Neural cell (in vitro differentiated cells): Measurements from ENCODE around the gene RGS19. TPM values are rescaled to one million over a fixed set of nuclear protein-coding genes. Genes with fewer than 3 reads are reported as not detected.

Experiments
- H2AFZ ChIP-seq: fragments of 200-600, 300-800 bp; sonication (generic), shearing (Covaris generic); 2 replicates; pipeline ENCODE4 v1.6.0; 2014; ENCODE audit warnings: low read depth, mild to moderate bottlenecking, antibody characterized with exemption, low read length, moderate library complexity
- H3F3A ChIP-seq: fragments of 200-600 bp; shearing (Covaris generic); 2 replicates; pipeline ENCODE4 v1.6.1; 2016; ENCODE audit warnings: mild to moderate bottlenecking, moderate library complexity, mixed read lengths, antibody characterized with exemption, low read length; ENCODE audit not compliant: insufficient read depth, poor library complexity, severe bottlenecking
- H3K27ac ChIP-seq: fragments of 200-600, 300-800 bp; sonication (generic), shearing (Covaris generic); 2 replicates; pipeline ENCODE4 v1.5.1; 2014; ENCODE audit warnings: mild to moderate bottlenecking, low read length, moderate library complexity
- H3K27me3 ChIP-seq: fragments of 300-800, 200-600 bp; sonication (generic), shearing (Covaris generic); 2 replicates; pipeline ENCODE4 v1.6.0; 2014; ENCODE audit warnings: mild to moderate bottlenecking, low read depth, low read length, moderate library complexity; ENCODE audit not compliant: insufficient read depth
- H3K36me3 ChIP-seq: fragments of 300-800, 200-600 bp; sonication (generic), shearing (Covaris generic); 2 replicates; pipeline ENCODE4 v1.5.1; 2014; ENCODE audit warnings: mild to moderate bottlenecking, antibody characterized with exemption, low read length, moderate library complexity; ENCODE audit not compliant: insufficient read depth
- H3K4me2 ChIP-seq: fragments of 300-800, 200-600 bp; sonication (generic), shearing (Covaris generic); 2 replicates; pipeline ENCODE4 v1.6.0; 2014; ENCODE audit warnings: mild to moderate bottlenecking, low read length
- H3K4me3 ChIP-seq: fragments of 300-800, 200-600 bp; sonication (generic), shearing (Covaris generic); 2 replicates; pipeline ENCODE4 v1.5.1; 2014; ENCODE audit warnings: mild to moderate bottlenecking, low read length, moderate library complexity
- H3K79me2 ChIP-seq: fragments of 200-600 bp; shearing (Covaris generic); replicated peaks from 2 replicates; pipeline ENCODE4 v1.6.0; 2014; ENCODE audit warnings: mild to moderate bottlenecking, low read length, moderate library complexity; ENCODE audit not compliant: insufficient read depth
- H3K9ac ChIP-seq: fragments of 300-800, 200-600 bp; sonication (generic), shearing (Covaris generic); 2 replicates; pipeline ENCODE4 v1.6.1; 2016; ENCODE audit warnings: mild to moderate bottlenecking, low read length, mixed read lengths
- H3K9me2 ChIP-seq: fragments of 200-600 bp; shearing (Covaris generic); 2 replicates; pipeline ENCODE4 v1.6.1; 2016; ENCODE audit warnings: mild to moderate bottlenecking, low read length, mixed read lengths; ENCODE audit not compliant: insufficient read depth
- H3K9me3 ChIP-seq: fragments of 200-600, 300-800 bp; sonication (generic), shearing (Covaris generic); 2 replicates; pipeline ENCODE4 v1.6.1; 2016; ENCODE audit warnings: mild to moderate bottlenecking, mixed run types, low read length, moderate library complexity, mixed read lengths
- H4K20me1 ChIP-seq: fragments of 200-600 bp; shearing (Covaris generic); 2 replicates; pipeline ENCODE4 v1.6.1; 2016; ENCODE audit warnings: mild to moderate bottlenecking, mixed run types; ENCODE audit not compliant: insufficient read depth
- CTCF ChIP-seq: fragments of 450-650 bp; IDR thresholded peaks from 2 replicates; pipeline ENCODE4 v1.5.1; 2014; ENCODE audit warnings: antibody characterized with exemption, mild to moderate bottlenecking, moderate library complexity; ENCODE audit not compliant: poor library complexity, severe bottlenecking
- EP300 ChIP-seq: fragments of 450-650 bp; conservative IDR thresholded peaks from 2 replicates; pipeline ENCODE4 v1.6.1; 2014; ENCODE audit warnings: antibody characterized with exemption, mild to moderate bottlenecking, moderate library complexity; ENCODE audit not compliant: poor library complexity, severe bottlenecking
- EZH2 ChIP-seq: fragments of 200-600, 300-800 bp; shearing (Covaris generic), sonication (generic); IDR thresholded peaks from 2 replicates; pipeline ENCODE4 v1.6.1; 2014; ENCODE audit warnings: antibody characterized with exemption, low read length, borderline replicate concordance, mild to moderate bottlenecking; ENCODE audit not compliant: insufficient read depth, poor library complexity, severe bottlenecking
- MXI1 ChIP-seq: fragments of 450-650 bp; conservative IDR thresholded peaks from 2 replicates; pipeline ENCODE4 v1.6.1; 2014; ENCODE audit warnings: antibody characterized with exemption, mild to moderate bottlenecking; ENCODE audit not compliant: poor library complexity, severe bottlenecking
- POLR2AphosphoS5 ChIP-seq: IDR thresholded peaks from 2 replicates; pipeline ENCODE4 v1.6.1; 2012
- RAD21 ChIP-seq: fragments of 450-650 bp; conservative IDR thresholded peaks from 2 replicates; pipeline ENCODE4 v1.6.1; 2014; ENCODE audit warnings: antibody characterized with exemption, mild to moderate bottlenecking, moderate library complexity
- REST ChIP-seq: IDR thresholded peaks from 2 replicates; pipeline ENCODE4 v1.6.1; 2012; ENCODE audit warnings: borderline replicate concordance
- SMC3 ChIP-seq: fragments of 450-650 bp; conservative IDR thresholded peaks from 2 replicates; pipeline ENCODE4 v1.6.1; 2014; ENCODE audit warnings: antibody characterized with exemption, mild to moderate bottlenecking, moderate library complexity; ENCODE audit not compliant: poor library complexity
- TAF1 ChIP-seq: IDR thresholded peaks from 2 replicates; pipeline ENCODE4 v1.6.1; 2012; ENCODE audit warnings: low read depth
- polyA plus RNA-seq: library from polyadenylated mRNA; depleted of rRNA; stranded (reverse); fragments of >200 nt; gene quantifications from 2 replicates; pipeline ENCODE4 v1.2.3, GENCODE V29; 2014

RGS19 gene
- polyA plus RNA-seq, 1 donor from 2014 or later, result 3.4 TPM

- no peaks in the 10 kb centered on the region for H3F3A ChIP-seq
- TF ChIP-seq RAD21 (no peak), EZH2 (no peak), TAF1 (no peak), MXI1 (no peak), POLR2AphosphoS5 (no peak), REST (no peak), EP300 (no peak), CTCF (no peak), SMC3 (no peak)
- no peaks in the 10 kb centered on the region for H3K79me2 ChIP-seq
- H3K4me2 ChIP-seq, result no peak overlapping the region
- no peak overlapping the region for H2AFZ ChIP-seq
- peaks cover 22% of the 10 kb centered on the region for H3K27me3 ChIP-seq
- H3K27ac ChIP-seq, result no peak overlapping the region
- H3K4me3 ChIP-seq, result peak overlapping the region; percentile 71
- no peaks in the 10 kb centered on the region for H4K20me1 ChIP-seq
- peak overlapping the region; percentile 36 for H3K9ac ChIP-seq
- H3K9me2 ChIP-seq, result no peaks in the 10 kb centered on the region
- H3K9me3 ChIP-seq, result no peaks in the 10 kb centered on the region
- no peaks in the 10 kb centered on the region for H3K36me3 ChIP-seq
These were observed 3.6 kb upstream of the RGS19 start for GRCh38 chr20:64082820-64083377.

GRCh38 chr20:64082126-64082731, 2.9 kb upstream of the RGS19 start:
- Histone ChIP-seq H2AFZ (no peak overlapping the region), H3K36me3 (no peaks in the 10 kb centered on the region), H4K20me1 (no peaks in the 10 kb centered on the region), H3K27ac (no peak overlapping the region), H3F3A (no peaks in the 10 kb centered on the region), H3K4me3 (no peak overlapping the region), H3K79me2 (no peaks in the 10 kb centered on the region), H3K9ac (no peak overlapping the region), H3K9me2 (no peaks in the 10 kb centered on the region), H3K4me2 (no peak overlapping the region), H3K9me3 (no peaks in the 10 kb centered on the region), H3K27me3 (peaks cover 22% of the 10 kb centered on the region)
- no peak for TF ChIP-seq EZH2
- TF ChIP-seq POLR2AphosphoS5, result no peak
- TF ChIP-seq TAF1, result no peak
- TF ChIP-seq SMC3, result no peak
- no peak for TF ChIP-seq RAD21
- TF ChIP-seq EP300, result no peak
- TF ChIP-seq MXI1, result no peak
- no peak for TF ChIP-seq CTCF
- no peak for TF ChIP-seq REST
